Astrocyte (in vitro differentiated cells and primary cell): ENCODE measurements around the gene PACSIN3. TPM values are rescaled to one million over a fixed set of nuclear protein-coding genes. Genes with fewer than 3 reads are reported as not detected.
A peak's percentile ranks its signal among the peaks of the same experiment; 100 is the strongest.

Source experiments
- DNase-seq: peaks from one replicate; pipeline ENCODE4 v3.0.0-alpha.2; 2010; ENCODE audit warnings: low read depth
- FAIRE-seq: peaks from 2 replicates; lab custom pipeline; 2011; peaks lifted over from hg19 to GRCh38; lab: Jason Lieb, UNC
- H2AFZ ChIP-seq: 2 replicates; pipeline ENCODE4 v1.6.0; 2012; ENCODE audit warnings: low read depth, low read length, inconsistent platforms
- H3K27ac ChIP-seq: 2 replicates; pipeline ENCODE4 v1.5.1; 2011; ENCODE audit warnings: low read depth, low read length, inconsistent platforms
- H3K27me3 ChIP-seq: 2 replicates; pipeline ENCODE4 v1.6.0; 2011; ENCODE audit warnings: low read length, inconsistent platforms; ENCODE audit not compliant: insufficient read depth
- H3K36me3 ChIP-seq: 2 replicates; pipeline ENCODE4 v1.5.1; 2011; ENCODE audit warnings: low read length, inconsistent platforms; ENCODE audit not compliant: insufficient read depth
- H3K4me1 ChIP-seq: 2 replicates; pipeline ENCODE4 v1.5.1; 2011; ENCODE audit warnings: low read length, inconsistent platforms; ENCODE audit not compliant: insufficient read depth
- H3K4me2 ChIP-seq: 2 replicates; pipeline ENCODE4 v1.6.0; 2012; ENCODE audit warnings: low read length, inconsistent platforms
- H3K4me3 ChIP-seq: 2 replicates; pipeline ENCODE4 v1.5.1; 2011; ENCODE audit warnings: low read depth, mild to moderate bottlenecking, low read length, inconsistent platforms; ENCODE audit not compliant: insufficient read depth
- H3K79me2 ChIP-seq: 2 replicates; pipeline ENCODE4 v1.6.0; 2012; ENCODE audit warnings: mild to moderate bottlenecking, low read length, inconsistent platforms; ENCODE audit not compliant: insufficient read depth
- H3K9ac ChIP-seq: 2 replicates; pipeline ENCODE4 v1.6.0; 2012; ENCODE audit warnings: mild to moderate bottlenecking, low read length, inconsistent platforms
- H3K9me3 ChIP-seq: 2 replicates; pipeline ENCODE4 v1.5.1; 2012; ENCODE audit warnings: low read depth, mild to moderate bottlenecking, low read length, inconsistent platforms; ENCODE audit not compliant: insufficient read depth
- H4K20me1 ChIP-seq: 2 replicates; pipeline ENCODE4 v1.6.0; 2012; ENCODE audit warnings: low read length, inconsistent platforms; ENCODE audit not compliant: insufficient read depth
- H3K27ac Mint-ChIP-seq: one replicate; pipeline ENCODE4 v1.8.0; 2021; ENCODE audit warnings: mild to moderate bottlenecking, mixed read lengths; ENCODE audit not compliant: unreplicated experiment
- H3K27me3 Mint-ChIP-seq: one replicate; pipeline ENCODE4 v1.8.0; 2021; ENCODE audit warnings: low read depth, mixed read lengths; ENCODE audit not compliant: unreplicated experiment
- H3K36me3 Mint-ChIP-seq: one replicate; pipeline ENCODE4 v1.8.0; 2021; ENCODE audit warnings: low read depth, mixed read lengths; ENCODE audit not compliant: unreplicated experiment
- H3K4me1 Mint-ChIP-seq: one replicate; pipeline ENCODE4 v1.8.0; 2021; ENCODE audit warnings: low read depth, mixed read lengths; ENCODE audit not compliant: unreplicated experiment
- H3K4me3 Mint-ChIP-seq: one replicate; pipeline ENCODE4 v1.8.0; 2021; ENCODE audit warnings: mild to moderate bottlenecking, moderate library complexity, mixed read lengths; ENCODE audit not compliant: unreplicated experiment
- H3K9me3 Mint-ChIP-seq: one replicate; pipeline ENCODE4 v1.8.0; 2021; ENCODE audit warnings: mild to moderate bottlenecking, mixed read lengths; ENCODE audit not compliant: unreplicated experiment
- CTCF ChIP-seq: IDR thresholded peaks from 2 replicates; pipeline ENCODE4 v1.5.1; 2011; ENCODE audit warnings: low read depth, mild to moderate bottlenecking, inconsistent platforms, low read length, moderate library complexity; ENCODE audit not compliant: insufficient read depth
- EZH2 ChIP-seq: IDR thresholded peaks from 2 replicates; pipeline ENCODE4 v1.6.1; 2012; ENCODE audit warnings: mild to moderate bottlenecking, low read length, inconsistent platforms; ENCODE audit not compliant: insufficient read depth
- total RNA-seq: library from RNA; stranded (reverse); gene quantifications from 2 replicates; pipeline ENCODE4 v1.2.1, GENCODE V29; 2021

PACSIN3 gene
- total RNA-seq, 1 donor from 2014 or later: 35.6 TPM

- Mint-ChIP-seq H3K27ac (peak overlapping the region; percentile 98), H3K27me3 (no peaks in the 10 kb centered on the region), H3K36me3 (peaks cover 8% of the 10 kb centered on the region), H3K4me1 (peaks cover 7% of the 10 kb centered on the region), H3K9me3 (no peaks in the 10 kb centered on the region), H3K4me3 (peak overlapping the region; percentile 98)
- TF ChIP-seq CTCF: no peak
- TF ChIP-seq EZH2: no peak
- Histone ChIP-seq H3K27me3 (no peaks in the 10 kb centered on the region), H3K79me2 (peaks cover 60% of the 10 kb centered on the region), H4K20me1 (peaks cover 49% of the 10 kb centered on the region), H3K9ac (peak overlapping the region; percentile 99), H3K4me3 (peak overlapping the region; percentile 92), H2AFZ (peak overlapping the region; percentile 75), H3K4me2 (peak overlapping the region; percentile 99), H3K9me3 (no peaks in the 10 kb centered on the region), H3K27ac (peak overlapping the region; percentile 95), H3K4me1 (peaks cover 18% of the 10 kb centered on the region), H3K36me3 (peaks cover 37% of the 10 kb centered on the region)
- FAIRE-seq (no peak), DNase-seq (no peak)
Observed at GRCh38 chr11:47175746-47176327, 10.4 kb downstream of the PACSIN3 start.

- FAIRE-seq (no peak), DNase-seq (no peak)
- H3K4me2 ChIP-seq: no peak overlapping the region
- H3K79me2 ChIP-seq: peaks cover 72% of the 10 kb centered on the region
- peaks cover 5% of the 10 kb centered on the region for H3K36me3 Mint-ChIP-seq
- no peak overlapping the region for H3K4me3 Mint-ChIP-seq
- H3K9me3 ChIP-seq: no peaks in the 10 kb centered on the region
- H3K27me3 Mint-ChIP-seq: no peaks in the 10 kb centered on the region
- H2AFZ ChIP-seq: no peak overlapping the region
- H3K27me3 ChIP-seq: no peaks in the 10 kb centered on the region
- H3K4me3 ChIP-seq: no peak overlapping the region
- peaks cover 33% of the 10 kb centered on the region for H3K36me3 ChIP-seq
- peaks cover 17% of the 10 kb centered on the region for H3K4me1 ChIP-seq
- no peak overlapping the region for H3K27ac ChIP-seq
- peaks cover 61% of the 10 kb centered on the region for H4K20me1 ChIP-seq
- H3K9me3 Mint-ChIP-seq: no peaks in the 10 kb centered on the region
- TF ChIP-seq EZH2: no peak
- TF ChIP-seq CTCF: no peak
- no peak overlapping the region for H3K9ac ChIP-seq
- peak overlapping the region; percentile 58 for H3K27ac Mint-ChIP-seq
- H3K4me1 Mint-ChIP-seq: peaks cover 7% of the 10 kb centered on the region
Observed at GRCh38 chr11:47172740-47173336, 13.4 kb downstream of the PACSIN3 start.

- H3K4me3 Mint-ChIP-seq: no peak overlapping the region
Observed at GRCh38 chr11:47171856-47172255, 14.4 kb downstream of the PACSIN3 start.

More at GRCh38 chr11:47171856-47172255, 14.4 kb downstream of the PACSIN3 start:
- Mint-ChIP-seq H3K9me3 (no peaks in the 10 kb centered on the region), H3K4me1 (peaks cover 7% of the 10 kb centered on the region), H3K27me3 (no peaks in the 10 kb centered on the region), H3K36me3 (peaks cover 5% of the 10 kb centered on the region), H3K27ac (no peak overlapping the region)
- H3K27me3 ChIP-seq: no peaks in the 10 kb centered on the region
- no peaks in the 10 kb centered on the region for H3K9me3 ChIP-seq
- no peak overlapping the region for H3K4me3 ChIP-seq
- no peak overlapping the region for H3K4me2 ChIP-seq
- peaks cover 10% of the 10 kb centered on the region for H3K4me1 ChIP-seq
- no peak overlapping the region for H2AFZ ChIP-seq
- DNase-seq (no peak), FAIRE-seq (no peak)
- H3K36me3 ChIP-seq: peaks cover 43% of the 10 kb centered on the region
- TF ChIP-seq CTCF (no peak), EZH2 (no peak)
- no peak overlapping the region for H3K27ac ChIP-seq
- peaks cover 71% of the 10 kb centered on the region for H4K20me1 ChIP-seq
- no peak overlapping the region for H3K9ac ChIP-seq
- H3K79me2 ChIP-seq: peaks cover 81% of the 10 kb centered on the region
